ENCODE data around the gene TRAPPC8. TPM values are rescaled to one million over a fixed set of nuclear protein-coding genes. Genes with fewer than 3 reads are reported as not detected.

TRAPPC8 gene
- total RNA-seq, 4 donors from 2014 or later, result 36.5 to 49.4 (median 45.1) TPM

GRCh38 chr18:31819106-31819924 is 123.6 kb downstream of the TRAPPC8 start:
- no peak for TF ChIP-seq CTCF (IDR thresholded peaks at IDR 0.05; ENCODE audit: low read depth)

- no peak for TF ChIP-seq CTCF (IDR thresholded peaks at IDR 0.05; ENCODE audit: low read depth)
Observed at GRCh38 chr18:31814132-31814531, 128.8 kb downstream of the TRAPPC8 start.

- no peak for TF ChIP-seq CTCF (IDR thresholded peaks at IDR 0.05; ENCODE audit: low read depth)
Observed at GRCh38 chr18:31801078-31801477, 141.8 kb downstream of the TRAPPC8 start.

- no peak for TF ChIP-seq CTCF (IDR thresholded peaks at IDR 0.05; ENCODE audit: low read depth)
Observed at GRCh38 chr18:31798399-31798798, 144.5 kb downstream of the TRAPPC8 start.

GRCh38 chr18:31795747-31796146 is 147.2 kb downstream of the TRAPPC8 start:
- TF ChIP-seq CTCF (IDR thresholded peaks at IDR 0.05; ENCODE audit: low read depth), result no peak

- no peak for TF ChIP-seq CTCF (IDR thresholded peaks at IDR 0.05; ENCODE audit: low read depth)
Observed at GRCh38 chr18:31793531-31793930, 149.4 kb downstream of the TRAPPC8 start.

GRCh38 chr18:31792580-31792911 is 150.4 kb downstream of the TRAPPC8 start:
- no peak for TF ChIP-seq CTCF (IDR thresholded peaks at IDR 0.05; ENCODE audit: low read depth)
